HepG2 (cell line): ENCODE results near the gene HOXA9. TPM values are rescaled to one million over a fixed set of nuclear protein-coding genes. Genes with fewer than 3 reads are reported as not detected.

Source experiments
- ATAC-seq: fragments of 200-7000 bp; cut with Tn5 transposase; 3 replicates; pipeline ENCODE4 v1.9.1; 2020; ENCODE audit warnings: mild to moderate bottlenecking, moderate library complexity
- BruUV-seq: library from RNA; stranded (reverse); fragments of 400-500 nt; replicated peaks from 2 replicates; lab custom pipeline; 2021; lab: Mats Ljungman, UMichigan
- CTCF ChIA-PET: fragments of 300-600 bp; formaldehyde crosslinking; extraction: SDS; loops from one replicate; lab custom pipeline; 2021; ENCODE audit warnings: low total read pairs, inconsistent platforms, low intra/inter-chr PET ratio; lab: Yijun Ruan, JAX
- POLR2A ChIA-PET: fragments of 350-600 bp; sonication (Branson Sonifier 250); formaldehyde crosslinking; loops from one replicate; lab custom pipeline; 2020; ENCODE audit warnings: antibody characterized with exemption, inconsistent platforms; lab: Yijun Ruan, JAX
- DNase-seq: peaks from one replicate; pipeline ENCODE4 v3.0.0-alpha.2; 2015; ENCODE audit warnings: low spot score
- FAIRE-seq: peaks from 3 replicates; lab custom pipeline; 2011; peaks lifted over from hg19 to GRCh38; lab: Jason Lieb, UNC
- H2AFZ ChIP-seq: one replicate; pipeline ENCODE4 v1.6.1; 2011; ENCODE audit warnings: low read length, inconsistent platforms
- H3K27ac ChIP-seq: fragments of 300-600 bp; 3 replicates; pipeline ENCODE4 v1.8.0; 2011; ENCODE audit warnings: mixed run types, mild to moderate bottlenecking, mixed read lengths, low read length, inconsistent platforms; ENCODE audit not compliant: insufficient read depth; ENCODE audit errors: extremely low read length
- H3K27me3 ChIP-seq, 2 experiments: fragments of 200-600 bp in 1 of 2; 2 replicates in 1 of 2; 3 replicates in 1 of 2; pipeline versions ENCODE4 v1.6.0 to v1.8.0; 2011; ENCODE audit warnings: low read length in 2 of 2, mild to moderate bottlenecking in 2 of 2, moderate library complexity in 2 of 2, inconsistent platforms in 1 of 2; ENCODE audit not compliant: insufficient read depth in 2 of 2, control insufficient read depth in 1 of 2
- H3K36me3 ChIP-seq, 2 experiments: fragments of 200-600 bp in 1 of 2; replicated peaks in 1 of 2; 2 replicates in 1 of 2; 3 replicates in 1 of 2; pipeline versions ENCODE4 v1.5.1 to v1.8.0; 2011; ENCODE audit warnings: low read length in 2 of 2, inconsistent platforms in 1 of 2; ENCODE audit not compliant: insufficient read depth in 2 of 2, control insufficient read depth in 1 of 2
- H3K4me1 ChIP-seq: 2 replicates; pipeline ENCODE4 v1.5.1; 2012; ENCODE audit warnings: low read length, inconsistent platforms; ENCODE audit not compliant: insufficient read depth
- H3K4me2 ChIP-seq: 2 replicates; pipeline ENCODE4 v1.6.0; 2011; ENCODE audit warnings: low read depth, low read length, inconsistent platforms
- H3K4me3 ChIP-seq, 3 experiments: fragments of 200-600 bp in 1 of 3; sonication (generic), shearing (Covaris generic) in 1 of 3; replicated peaks in 1 of 3; 2 replicates each; pipeline ENCODE4 v1.5.1; 2011 to 2016; ENCODE audit warnings: low read length in 3 of 3, inconsistent platforms in 2 of 3, low read depth in 2 of 3, mild to moderate bottlenecking in 2 of 3, control low read depth in 1 of 3, mixed read lengths in 1 of 3; ENCODE audit not compliant: insufficient read depth in 1 of 3
- H3K79me2 ChIP-seq: one replicate; pipeline ENCODE4 v1.6.1; 2011; ENCODE audit warnings: low read length, inconsistent platforms; ENCODE audit not compliant: insufficient read depth
- H3K9ac ChIP-seq: 2 replicates; pipeline ENCODE4 v1.6.0; 2011; ENCODE audit warnings: mild to moderate bottlenecking, low read depth, low read length, inconsistent platforms; ENCODE audit not compliant: insufficient read depth
- H3K9me3 ChIP-seq: 2 replicates; pipeline ENCODE4 v1.5.1; 2012; ENCODE audit warnings: mild to moderate bottlenecking, low read length
- H4K20me1 ChIP-seq: 2 replicates; pipeline ENCODE4 v1.6.0; 2011; ENCODE audit warnings: inconsistent platforms, mild to moderate bottlenecking, low read length, moderate library complexity; ENCODE audit not compliant: insufficient read depth
- ARID4A ChIP-seq: sonication (generic); formaldehyde crosslinking; IDR thresholded peaks from 2 replicates; pipeline ENCODE4 v1.5.0; 2020; ENCODE audit warnings: mild to moderate bottlenecking, missing genetic modification reagents, borderline replicate concordance
- ASH2L ChIP-seq: fragments of 300-600, 200-600 bp; sonication (generic); IDR thresholded peaks from 2 replicates; pipeline ENCODE4 v1.7.0; 2017; ENCODE audit warnings: low read depth, mild to moderate bottlenecking, moderate library complexity, mixed read lengths, low read length; ENCODE audit not compliant: insufficient read length
- KDM1A ChIP-seq: IDR thresholded peaks from 2 replicates; pipeline ENCODE4 v1.6.1; 2016; ENCODE audit warnings: missing compliant biosample characterization
- KLF9 ChIP-seq: IDR thresholded peaks from 2 replicates; pipeline ENCODE4 v1.6.1; 2016; ENCODE audit warnings: low read depth
- MED8 ChIP-seq: sonication (generic); formaldehyde crosslinking; IDR thresholded peaks from 2 replicates; pipeline ENCODE4 v1.8.1; 2023; ENCODE audit warnings: mild to moderate bottlenecking, missing genetic modification reagents; ENCODE audit not compliant: insufficient replicate concordance
- NAIF1 ChIP-seq: sonication (generic); formaldehyde crosslinking; IDR thresholded peaks from 2 replicates; pipeline ENCODE4 v1.5.0; 2020; ENCODE audit warnings: mild to moderate bottlenecking, missing genetic modification reagents, borderline replicate concordance
- NRL ChIP-seq: sonication (generic); formaldehyde crosslinking; IDR thresholded peaks from 2 replicates; pipeline ENCODE4 v1.5.0; 2020; ENCODE audit warnings: missing genetic modification reagents, mild to moderate bottlenecking, moderate library complexity, borderline replicate concordance
- PHF8 ChIP-seq: sonication (generic); formaldehyde crosslinking; IDR thresholded peaks from 2 replicates; pipeline ENCODE4 v1.5.0; 2020; ENCODE audit warnings: missing genetic modification reagents
- PREB ChIP-seq: sonication (generic); formaldehyde crosslinking; IDR thresholded peaks from 2 replicates; pipeline ENCODE4 v1.4.0; 2020; ENCODE audit warnings: missing genetic modification reagents
- RFX3 ChIP-seq: IDR thresholded peaks from 2 replicates; pipeline ENCODE4 v1.6.1; 2016; ENCODE audit warnings: missing biosample characterization, missing genetic modification reagents
- SP1 ChIP-seq, 2 experiments: fragments of 450-650 bp in 1 of 2; sonication (generic) in 1 of 2; formaldehyde crosslinking in 1 of 2; IDR thresholded peaks; 2 replicates each; pipeline versions ENCODE4 v1.4.0 to v1.6.1; 2016 to 2020; ENCODE audit warnings: missing genetic modification reagents in 1 of 2
- ZNF432 ChIP-seq: sonication (generic); formaldehyde crosslinking; IDR thresholded peaks from 2 replicates; pipeline ENCODE4 v1.5.0; 2020; ENCODE audit warnings: missing genetic modification reagents, mild to moderate bottlenecking, borderline replicate concordance
- ZNF879 ChIP-seq: sonication (generic); formaldehyde crosslinking; IDR thresholded peaks from 2 replicates; pipeline ENCODE4 v1.8.1; 2023; ENCODE audit warnings: missing genetic modification reagents
- WGBS: methylation state at CpG from one replicate; pipeline ENCODE4 v1.1.6; 2017; ENCODE audit warnings: low lambda C conversion rate; 5-methylcytosine and 5-hydroxymethylcytosine counted together
- in situ Hi-C: cut with HindIII; loops from 2 replicates; pipeline ENCODE4 v1.10.0; 2017; ENCODE audit warnings: low pct_unique_long_range_greater_than_20kb; ENCODE audit not compliant: extremely low pct_ligation_motif_present
- intact Hi-C: fragments of 100-400 bp; cut with micrococcal nuclease; formaldehyde crosslinking; loops from one replicate; pipeline ENCODE4 v1.10.0; 2022; ENCODE audit not compliant: unreplicated experiment
- polyA plus RNA-seq, 8 experiments: library from polyadenylated mRNA; depleted of rRNA in 3 of 8; stranded (reverse) in 7 of 8; unstranded in 1 of 8; fragments of >200 nt; fragmentation: Illumina TruSeq in 4 of 8; extraction: Trizol in 4 of 8; gene quantifications; 2 replicates each; pipeline versions ENCODE4 v1.2.1 to v1.2.3, GENCODE V29; 2011 to 2016; ENCODE audit warnings: low read depth in 4 of 8, missing spikeins in 1 of 8, mixed read lengths in 1 of 8; ENCODE audit not compliant: insufficient read depth in 1 of 8
- total RNA-seq, 5 experiments: library from RNA; depleted of rRNA; stranded (reverse); fragments of >200 nt; fragmentation: Illumina TruSeq; extraction: Trizol; gene quantifications; 2 replicates each; pipeline ENCODE4 v1.2.3, GENCODE V29; 2016; ENCODE audit warnings: low read depth in 1 of 5
- TF ChIP-seq, protein P1 (sequence below): sonication (generic); formaldehyde crosslinking; IDR thresholded peaks from 2 replicates; pipeline ENCODE4 v1.4.0; 2020; ENCODE audit warnings: mild to moderate bottlenecking, missing genetic modification reagents
- TF ChIP-seq, protein P2 (sequence below): sonication (generic); formaldehyde crosslinking; IDR thresholded peaks from 2 replicates; pipeline ENCODE4 v1.4.0; 2020; ENCODE audit warnings: missing genetic modification reagents

The HOXA9 gene
- total and polyA plus RNA-seq, 2 of the 13 experiments (the other 11 are each of a cell fraction or from before 2014, with no cell fraction given) = not detected

GRCh38 chr7:27148031-27148755 is 17.1 kb downstream of the HOXA9 start:
- Histone ChIP-seq H3K27me3 (peaks cover 0 to 20% of the 10 kb centered on the region in 2 experiments; a peak in 3 of 5 replicates), H4K20me1 (no peaks in the 10 kb centered on the region), H3K79me2 (peaks cover 5% of the 10 kb centered on the region), H3K27ac (no peak overlapping the region), H3K36me3 (no peaks in the 10 kb centered on the region; a peak in 2 of 5 replicates), H3K9ac (no peak overlapping the region), H3K4me2 (peak overlapping the region; percentile 88), H3K9me3 (no peaks in the 10 kb centered on the region), H3K4me3 (peak overlapping the region in 2 of 3 experiments; percentile 80 to 88; a peak in 2 of 6 replicates), H2AFZ (no peak overlapping the region), H3K4me1 (peaks cover 36% of the 10 kb centered on the region)
- BruUV-seq = no TSS peak
- ChIA-PET CTCF (no interaction called here), POLR2A (interaction anchor here (1.2 kb wide), 1 partner anchor 28 kb away, joined by 3 read pairs; no protein-coding TSS in a partner anchor)
- DNase-seq = no peak
- no peak for FAIRE-seq
- intact Hi-C loops = no loop called here
- no peak for ATAC-seq
- WGBS = 76% methylated on average over 28 of the region's 28 CpGs
- in situ Hi-C loops = no loop called here
- TF ChIP-seq, protein P1, sequence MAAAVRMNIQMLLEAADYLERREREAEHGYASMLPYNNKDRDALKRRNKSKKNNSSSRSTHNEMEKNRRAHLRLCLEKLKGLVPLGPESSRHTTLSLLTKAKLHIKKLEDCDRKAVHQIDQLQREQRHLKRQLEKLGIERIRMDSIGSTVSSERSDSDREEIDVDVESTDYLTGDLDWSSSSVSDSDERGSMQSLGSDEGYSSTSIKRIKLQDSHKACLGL (CRISPR knock-in tag) = no peak
- TF ChIP-seq KDM1A (CRISPR knock-in tag) (no peak), RFX3 (CRISPR knock-in tag) (no peak), ARID4A (CRISPR knock-in tag) (no peak), ZNF879 (CRISPR knock-in tag) (no peak), SP1 (IDR thresholded peaks at IDR 0.05) (no peak), SP1 (CRISPR knock-in tag; IDR thresholded peaks at IDR 0.05) (no peak), ASH2L (no peak), NAIF1 (no peak), ZNF432 (no peak), MED8 (CRISPR knock-in tag) (peak; percentile 13), KLF9 (no peak), NRL (no peak), PREB (CRISPR knock-in tag) (no peak), PHF8 (CRISPR knock-in tag) (0 out of 2 replicates have a peak, but pooled peaks have one; percentile 11)
- TF ChIP-seq, protein P2, sequence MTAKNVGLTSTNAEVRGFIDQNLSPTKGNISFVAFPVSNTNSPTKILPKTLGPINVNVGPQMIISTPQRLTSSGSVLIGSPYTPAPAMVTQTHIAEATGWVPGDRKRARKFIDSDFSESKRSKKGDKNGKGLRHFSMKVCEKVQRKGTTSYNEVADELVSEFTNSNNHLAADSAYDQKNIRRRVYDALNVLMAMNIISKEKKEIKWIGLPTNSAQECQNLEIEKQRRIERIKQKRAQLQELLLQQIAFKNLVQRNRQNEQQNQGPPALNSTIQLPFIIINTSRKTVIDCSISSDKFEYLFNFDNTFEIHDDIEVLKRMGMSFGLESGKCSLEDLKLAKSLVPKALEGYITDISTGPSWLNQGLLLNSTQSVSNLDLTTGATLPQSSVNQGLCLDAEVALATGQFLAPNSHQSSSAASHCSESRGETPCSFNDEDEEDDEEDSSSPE (CRISPR knock-in tag) = no peak
